Keratinocyte (primary cell): ENCODE measurements around the gene RGS17. TPM values are rescaled to one million over a fixed set of nuclear protein-coding genes. Genes with fewer than 3 reads are reported as not detected.
A peak's percentile ranks its signal among the peaks of the same experiment; 100 is the strongest.

Experiments
- DNase-seq: peaks from one replicate; pipeline ENCODE4 v3.0.0-alpha.2; 2011; ENCODE audit warnings: low read depth, missing footprints, low spot score
- FAIRE-seq: peaks from 2 replicates; lab custom pipeline; 2011; peaks lifted over from hg19 to GRCh38; lab: Jason Lieb, UNC
- H2AFZ ChIP-seq: 2 replicates; pipeline ENCODE4 v1.6.0; 2012; ENCODE audit warnings: low read length, control low read depth, inconsistent platforms; ENCODE audit not compliant: control insufficient read depth
- H3K27ac ChIP-seq: 2 replicates; pipeline ENCODE4 v1.5.1; 2011; ENCODE audit warnings: low read length; ENCODE audit not compliant: control insufficient read depth, insufficient read depth
- H3K27me3 ChIP-seq: 3 replicates; pipeline ENCODE4 v1.6.0; 2011; ENCODE audit warnings: low read length; ENCODE audit not compliant: control insufficient read depth, insufficient read depth; ENCODE audit errors: extremely low read depth
- H3K36me3 ChIP-seq, 2 experiments: 2 replicates in 1 of 2; 3 replicates in 1 of 2; pipeline ENCODE4 v1.5.1; 2011; ENCODE audit warnings: low read length in 2 of 2, mild to moderate bottlenecking in 1 of 2; ENCODE audit not compliant: control insufficient read depth in 2 of 2, insufficient read depth in 2 of 2; ENCODE audit errors: extremely low read depth in 1 of 2
- H3K4me1 ChIP-seq: 3 replicates; pipeline ENCODE4 v1.5.1; 2011; ENCODE audit warnings: low read length; ENCODE audit not compliant: control insufficient read depth, insufficient read depth; ENCODE audit errors: extremely low read depth
- H3K4me2 ChIP-seq: 3 replicates; pipeline ENCODE4 v1.6.0; 2011; ENCODE audit warnings: low read depth, low read length; ENCODE audit not compliant: control insufficient read depth, insufficient read depth; ENCODE audit errors: extremely low read depth
- H3K4me3 ChIP-seq, 3 experiments: fragments of 200-600 bp in 1 of 3; sonication (generic) in 1 of 3; 2 replicates in 2 of 3; 3 replicates in 1 of 3; pipeline ENCODE4 v1.5.1; 2011 to 2016; ENCODE audit warnings: low read length in 3 of 3, mild to moderate bottlenecking in 3 of 3, control low read depth in 2 of 3, inconsistent platforms in 1 of 3, low read depth in 1 of 3, mixed read lengths in 1 of 3, mixed run types in 1 of 3, moderate library complexity in 1 of 3; ENCODE audit not compliant: control insufficient read depth in 2 of 3, insufficient read depth in 2 of 3; ENCODE audit errors: extremely low read depth in 1 of 3
- H3K79me2 ChIP-seq: 2 replicates; pipeline ENCODE4 v1.6.0; 2012; ENCODE audit warnings: low read length; ENCODE audit not compliant: control insufficient read depth, insufficient read depth
- H3K9ac ChIP-seq: 3 replicates; pipeline ENCODE4 v1.6.0; 2011; ENCODE audit warnings: low read length; ENCODE audit not compliant: control insufficient read depth, insufficient read depth; ENCODE audit errors: extremely low read depth
- H3K9me1 ChIP-seq: 3 replicates; pipeline ENCODE4 v1.6.0; 2011; ENCODE audit warnings: low read length; ENCODE audit not compliant: control insufficient read depth, insufficient read depth; ENCODE audit errors: extremely low read depth
- H3K9me3 ChIP-seq: 2 replicates; pipeline ENCODE4 v1.5.1; 2012; ENCODE audit warnings: low read depth, low read length; ENCODE audit not compliant: control insufficient read depth
- H4K20me1 ChIP-seq: 3 replicates; pipeline ENCODE4 v1.6.0; 2011; ENCODE audit warnings: low read length; ENCODE audit not compliant: control insufficient read depth, insufficient read depth; ENCODE audit errors: extremely low read depth
- CTCF ChIP-seq, 3 experiments: IDR thresholded peaks in 1 of 3; conservative IDR thresholded peaks in 1 of 3; optimal IDR thresholded peaks in 1 of 3; 2 replicates in 2 of 3; 3 replicates in 1 of 3; pipeline versions ENCODE3 to v1.5.1; 2011; ENCODE audit warnings: low read length in 3 of 3, mild to moderate bottlenecking in 3 of 3, moderate library complexity in 2 of 3, control low read depth in 1 of 3, inconsistent platforms in 1 of 3; ENCODE audit not compliant: insufficient read depth in 2 of 3; ENCODE audit errors: extremely low read depth in 1 of 3
- EZH2 ChIP-seq: IDR thresholded peaks from one replicate; pipeline ENCODE4 v1.6.1; 2012; ENCODE audit warnings: inconsistent platforms, mild to moderate bottlenecking, low read length, moderate library complexity
- dilution Hi-C: fragments of 300-500 bp; cut with MboI; formaldehyde crosslinking; loops from one replicate; pipeline ENCODE4 v1.7.0; 2020; ENCODE audit warnings: low sequenced_read_pairs; ENCODE audit not compliant: extremely low pct_ligation_motif_present
- polyA plus RNA-seq, 5 experiments: library from polyadenylated mRNA; depleted of rRNA in 3 of 5; stranded (reverse) in 3 of 5; stranded (forward) in 1 of 5; unstranded in 1 of 5; fragments of >200 nt; gene quantifications; 1 replicate in 1 of 5; 2 replicates in 3 of 5; 3 replicates in 1 of 5; pipeline versions ENCODE4 v1.2.1 to v1.2.3, GENCODE V29; 2011 to 2012; ENCODE audit warnings: missing spikeins in 2 of 5, low read depth in 1 of 5, low replicate concordance in 1 of 5

RGS17 gene
- polyA plus RNA-seq, 1 donor (not counting 4 experiments of a cell fraction or from before 2014, with no cell fraction given): 0.22 TPM

GRCh38 chr6:153099636-153100035, 31.4 kb downstream of the RGS17 start:
- no peaks in the 10 kb centered on the region for H3K9me1 ChIP-seq
- no peaks in the 10 kb centered on the region for H3K4me1 ChIP-seq
- DNase-seq (no peak), FAIRE-seq (no peak)
- H3K4me2 ChIP-seq: no peak overlapping the region
- no peaks in the 10 kb centered on the region for H3K9me3 ChIP-seq
- no peaks in the 10 kb centered on the region for H3K36me3 ChIP-seq
- dilution Hi-C loops: no loop called here
- H3K79me2 ChIP-seq: no peaks in the 10 kb centered on the region
- no peak overlapping the region for H3K27ac ChIP-seq
- no peaks in the 10 kb centered on the region for H4K20me1 ChIP-seq
- no peak overlapping the region for H3K4me3 ChIP-seq
- no peak for TF ChIP-seq EZH2
- TF ChIP-seq CTCF (optimal IDR thresholded peaks at IDR 0.05 in 1 of 3, IDR thresholded peaks at IDR 0.05 in 1 of 3, conservative IDR thresholded peaks at IDR 0.05 in 1 of 3; ENCODE audit: extremely low read depth in 1 of 3, insufficient read depth in 2 of 3, low read length in 3 of 3): no peak
- no peak overlapping the region for H2AFZ ChIP-seq
- no peak overlapping the region for H3K9ac ChIP-seq
- H3K27me3 ChIP-seq: no peaks in the 10 kb centered on the region

- no peak overlapping the region for H3K9ac ChIP-seq
- H3K9me3 ChIP-seq: no peaks in the 10 kb centered on the region
- no peak overlapping the region for H3K4me3 ChIP-seq
- no peak overlapping the region for H3K4me2 ChIP-seq
- dilution Hi-C loops: no loop called here
- H3K9me1 ChIP-seq: no peaks in the 10 kb centered on the region
- no peaks in the 10 kb centered on the region for H4K20me1 ChIP-seq
- FAIRE-seq (peak; percentile 9), DNase-seq (no peak)
- H3K79me2 ChIP-seq: no peaks in the 10 kb centered on the region
- TF ChIP-seq CTCF (optimal IDR thresholded peaks at IDR 0.05 in 1 of 3, IDR thresholded peaks at IDR 0.05 in 1 of 3, conservative IDR thresholded peaks at IDR 0.05 in 1 of 3; ENCODE audit: extremely low read depth in 1 of 3, insufficient read depth in 2 of 3, low read length in 3 of 3) (no peak), EZH2 (no peak)
- H3K36me3 ChIP-seq: no peaks in the 10 kb centered on the region
- H2AFZ ChIP-seq: no peak overlapping the region
- peaks cover 4% of the 10 kb centered on the region for H3K4me1 ChIP-seq
- no peaks in the 10 kb centered on the region for H3K27me3 ChIP-seq
- H3K27ac ChIP-seq: no peak overlapping the region
Measured at GRCh38 chr6:153096792-153097191, 34.3 kb downstream of the RGS17 start.
